GM19240 (cell line): ENCODE results near the gene DAPP1.
"Not testable (repeated sequence)": the region's sequence is repeated elsewhere in the genome, so short reads cannot be mapped to it uniquely, and the experiment has no call there.

Experiments
- DNase-seq: peaks from one replicate; pipeline ENCODE4 v3.0.0; 2011; ENCODE audit warnings: low spot score; ENCODE audit not compliant: insufficient read length

DAPP1 gene

DNA sequence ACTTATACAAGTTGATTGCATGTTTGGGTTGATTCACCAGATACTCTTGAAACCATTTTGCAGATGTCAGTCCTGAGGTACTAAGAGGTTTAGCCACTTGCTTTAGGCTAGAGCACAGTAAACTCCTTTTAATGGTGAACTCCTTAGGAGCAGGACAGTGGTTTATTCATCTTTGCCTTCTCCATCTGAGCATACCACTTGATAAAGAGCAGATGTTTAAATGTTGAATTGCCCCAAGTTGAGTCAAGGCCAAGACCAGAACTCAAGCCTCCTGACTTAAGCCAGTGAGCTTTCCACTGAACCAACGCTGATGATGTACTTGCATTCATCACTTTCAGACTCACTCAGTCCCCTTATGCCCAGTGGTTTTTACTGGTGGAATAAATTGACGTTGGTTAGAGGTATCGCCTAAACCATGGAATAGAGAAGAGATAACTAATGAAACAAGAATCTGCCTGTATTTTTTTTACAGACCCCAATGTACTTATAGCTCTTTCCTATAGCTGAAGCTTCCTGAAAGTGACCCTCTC lies 7.5 kb downstream of the DAPP1 start:
- no peak for DNase-seq

DNA sequence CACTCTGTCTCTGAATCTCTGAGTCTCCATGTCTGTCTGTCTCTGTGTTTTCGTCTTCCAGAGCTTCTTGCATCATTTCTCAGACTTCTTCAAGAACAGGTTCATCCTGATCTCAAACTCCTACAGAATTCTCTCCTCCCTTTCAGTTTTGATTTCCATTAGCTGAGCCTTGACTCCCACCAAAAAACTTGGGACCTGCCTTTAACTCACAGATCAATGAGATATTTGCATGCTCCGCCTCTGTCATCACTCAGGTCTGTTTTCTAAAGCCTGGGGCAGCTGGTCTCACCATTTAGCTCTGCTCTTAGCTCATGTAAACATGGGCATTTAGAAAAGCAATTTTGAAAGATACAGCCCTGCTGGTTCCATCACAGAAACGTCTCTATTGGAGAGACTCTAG lies 8.6 kb downstream of the DAPP1 start:
- DNase-seq: no peak

DNA sequence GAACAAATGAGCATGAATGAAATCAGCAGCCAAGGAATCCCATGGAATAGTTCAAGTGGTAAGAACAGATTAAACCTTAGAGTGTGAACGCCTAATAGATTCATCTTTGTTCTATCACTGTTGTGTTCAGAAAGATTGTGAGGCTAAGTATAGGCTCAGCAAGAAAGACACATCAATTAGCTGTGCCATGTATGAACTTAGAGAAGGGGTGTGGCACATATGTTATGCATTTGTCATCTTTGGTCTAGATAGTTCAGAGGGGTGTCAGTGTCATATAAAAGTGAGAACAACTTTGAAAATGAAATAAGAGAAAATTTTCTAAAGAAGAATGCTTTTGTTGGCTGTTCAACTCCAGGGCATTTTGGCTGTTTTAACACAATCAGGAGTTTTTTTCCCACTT lies 9.4 kb downstream of the DAPP1 start:
- no peak for DNase-seq

DNA sequence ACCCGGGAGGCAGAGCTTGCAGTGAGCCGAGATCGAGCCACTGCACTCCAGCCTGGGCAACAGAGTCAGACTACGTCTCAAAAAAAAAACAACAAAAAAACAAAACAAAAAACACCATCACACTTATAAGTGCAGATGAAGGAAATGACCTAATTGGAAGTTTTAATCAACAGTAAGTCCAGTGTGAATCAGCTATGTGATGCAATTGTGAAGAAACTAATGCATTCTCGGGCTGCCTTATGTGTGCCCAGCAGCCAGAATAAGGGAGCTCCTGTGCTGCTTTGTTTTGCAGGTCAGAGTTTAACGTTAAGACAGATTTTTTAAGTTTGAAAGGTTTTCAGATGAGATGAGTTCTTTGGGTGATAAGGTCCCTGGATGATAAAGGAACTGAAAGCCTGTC lies 10.8 kb downstream of the DAPP1 start:
- no peak for DNase-seq

DNA sequence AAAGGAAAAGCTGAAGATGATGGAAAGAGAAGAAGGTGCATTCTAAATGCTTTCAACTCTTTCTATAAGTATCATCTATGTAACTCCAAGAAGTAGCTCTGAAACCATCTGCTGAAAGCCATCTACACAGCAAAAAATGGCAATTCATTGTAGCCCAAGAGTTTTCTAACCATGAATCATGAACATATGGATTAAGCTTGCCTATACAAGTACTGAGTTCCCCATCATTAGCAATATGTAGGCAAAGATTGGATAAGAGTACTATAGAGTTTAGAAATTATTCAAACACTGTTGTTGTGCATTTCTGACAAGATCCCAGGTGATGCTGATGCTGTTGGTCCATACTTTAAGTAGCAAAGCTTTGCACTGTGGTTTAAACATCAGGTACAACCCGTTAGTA lies 11.2 kb downstream of the DAPP1 start:
- no peak for DNase-seq

DNA sequence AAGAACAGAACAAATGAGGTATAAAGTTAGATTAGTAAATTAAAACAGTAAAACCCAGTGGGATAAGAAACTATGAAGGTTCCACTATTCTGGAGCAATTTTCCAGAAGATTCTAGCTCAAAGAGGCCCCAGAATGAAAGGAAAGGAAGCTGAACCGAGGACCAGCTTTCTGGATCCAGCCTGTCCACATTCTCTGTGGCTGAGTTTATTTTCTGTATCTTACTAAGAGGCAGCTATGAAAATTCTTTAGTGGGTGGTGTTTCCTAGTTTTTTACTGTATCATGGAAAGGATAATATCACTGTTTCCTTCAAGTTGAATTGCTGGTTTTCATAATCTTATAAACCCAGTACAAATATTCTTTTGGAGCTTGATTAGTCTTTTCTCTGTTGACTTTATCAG lies 11.8 kb downstream of the DAPP1 start:
- DNase-seq: no peak

DNA sequence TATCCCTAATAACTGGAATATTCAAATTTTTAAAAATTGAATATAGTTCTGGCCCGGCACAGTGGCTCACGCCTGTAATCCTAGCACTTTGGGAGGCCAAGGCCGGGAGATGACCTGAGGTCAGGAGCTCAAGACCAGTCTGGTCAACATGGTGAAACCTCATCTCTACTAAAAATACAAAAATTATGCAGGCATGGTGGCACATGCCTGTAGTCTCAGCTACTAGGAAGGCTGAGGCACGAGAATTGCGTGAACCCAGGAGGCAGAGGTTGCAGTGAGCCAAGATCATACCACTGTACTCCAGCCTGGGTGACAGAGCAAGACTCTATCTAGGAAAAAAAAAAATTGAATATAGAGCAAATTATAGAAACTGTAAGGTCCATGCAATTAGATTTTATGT lies 13.4 kb downstream of the DAPP1 start:
- not testable (repeated sequence) for DNase-seq

DNA sequence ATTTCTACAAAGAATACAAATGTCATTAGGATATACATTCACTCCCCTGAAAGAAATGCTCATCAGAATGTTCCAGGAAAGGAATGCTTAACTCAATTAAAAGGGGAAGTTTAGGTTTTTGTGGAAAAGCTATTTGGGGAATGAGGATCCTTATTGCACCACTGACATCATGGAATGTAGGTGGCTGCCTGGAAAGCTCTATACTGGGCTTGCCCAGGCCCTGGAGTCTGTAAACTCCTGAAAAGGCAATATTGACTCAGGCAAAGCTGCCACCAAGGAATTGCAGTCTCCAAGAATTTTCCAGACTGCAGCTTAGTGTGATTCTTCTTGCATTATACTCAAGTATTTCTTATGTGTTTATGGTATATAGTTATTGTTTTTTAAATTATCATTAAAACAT lies 15.7 kb downstream of the DAPP1 start:
- DNase-seq: no peak

DNA sequence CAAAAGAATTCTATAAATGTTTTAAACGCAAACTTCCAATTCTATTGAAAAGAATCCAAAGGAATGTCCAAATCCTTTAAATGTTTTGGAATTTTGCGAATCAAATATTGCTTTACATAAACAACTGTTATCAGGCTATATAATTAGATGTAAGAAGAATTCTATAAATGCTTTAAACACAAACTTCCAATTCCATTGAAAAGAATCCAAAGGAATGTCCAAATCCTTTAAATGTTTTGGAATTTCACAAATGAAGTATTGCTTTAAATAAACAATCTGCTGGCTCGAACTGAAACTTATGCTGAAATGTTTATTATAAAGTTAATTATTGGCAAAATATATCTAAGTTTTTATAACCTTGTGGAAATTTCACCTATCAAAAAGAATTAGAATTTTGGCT lies 16.1 kb downstream of the DAPP1 start:
- DNase-seq: no peak

DNA sequence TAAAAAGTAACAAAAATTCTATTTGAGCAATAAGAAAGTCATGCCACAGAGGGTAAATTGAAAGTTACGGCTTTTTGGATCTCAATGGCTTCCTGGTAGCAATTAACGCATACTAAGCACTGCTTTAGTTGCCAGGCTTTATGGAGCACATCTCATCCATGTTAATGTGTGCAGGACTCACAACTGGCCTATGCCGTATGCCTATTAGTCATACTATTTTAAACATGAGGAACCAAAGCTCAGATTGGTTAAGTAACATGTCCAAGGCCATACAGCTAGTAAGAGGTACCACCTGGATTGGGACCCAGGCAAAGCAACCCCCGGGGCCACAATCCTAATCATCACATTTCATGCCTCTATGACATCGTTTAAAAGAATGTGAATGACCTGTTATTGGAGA lies 17.1 kb downstream of the DAPP1 start:
- DNase-seq: no peak

DNA sequence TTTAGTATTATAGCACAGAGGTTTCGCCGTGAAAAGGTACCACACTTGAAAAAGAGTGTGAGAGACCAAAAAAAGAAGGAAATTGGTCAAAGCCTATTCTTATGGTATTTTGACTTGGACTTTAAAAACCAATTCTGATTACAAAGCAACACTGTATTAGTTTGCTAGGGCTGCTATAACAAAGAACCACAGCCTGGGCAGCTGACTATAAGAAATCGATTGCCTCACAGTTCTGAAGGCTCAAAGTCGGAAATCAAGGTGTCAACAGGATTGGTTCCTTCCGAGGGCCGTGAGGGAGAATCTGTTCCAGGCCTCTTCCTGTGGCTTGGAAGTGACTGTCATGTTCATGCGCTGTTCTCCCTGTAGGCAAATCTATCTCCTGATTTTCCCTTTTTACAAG lies 17.9 kb downstream of the DAPP1 start:
- DNase-seq: no peak

DNA sequence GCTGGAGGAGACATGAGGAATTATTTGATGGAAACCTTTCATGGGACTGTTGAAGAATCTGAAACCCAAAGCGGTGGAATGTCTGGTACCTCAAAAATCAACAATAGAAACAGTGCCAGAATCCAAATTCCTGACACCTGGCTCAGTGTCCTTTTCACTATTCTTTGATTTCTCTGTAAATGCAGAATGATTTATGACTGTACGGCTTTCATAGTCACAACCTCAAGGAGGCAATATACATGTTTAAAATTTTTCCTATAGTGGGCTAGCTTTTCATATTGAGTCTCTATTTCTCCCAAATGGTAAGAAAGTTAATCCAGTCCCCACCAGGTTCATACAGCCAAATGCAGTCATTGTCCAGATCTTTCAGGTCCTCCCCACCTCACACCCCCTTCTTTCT lies 19.3 kb downstream of the DAPP1 start:
- no peak for DNase-seq

DNA sequence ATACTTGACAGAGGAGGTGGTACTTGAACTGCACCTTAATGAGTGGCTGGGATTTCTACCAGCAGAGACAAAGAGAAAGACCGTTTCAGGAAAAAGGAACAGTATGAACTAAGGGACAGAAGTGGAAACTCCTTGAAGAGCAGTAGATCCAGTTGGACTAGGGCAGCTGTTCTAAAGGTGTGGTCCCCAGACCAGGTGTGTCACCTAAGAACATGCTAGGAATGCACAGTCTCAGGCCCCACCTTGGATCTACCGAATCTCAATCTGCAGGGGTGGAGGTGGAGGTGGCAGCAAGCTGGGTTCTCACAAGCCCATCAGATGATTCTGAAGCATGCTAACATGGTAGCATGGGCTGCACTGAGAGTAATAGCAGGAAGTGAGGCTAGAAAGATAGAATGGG lies 22.3 kb downstream of the DAPP1 start:
- no peak for DNase-seq

DNA sequence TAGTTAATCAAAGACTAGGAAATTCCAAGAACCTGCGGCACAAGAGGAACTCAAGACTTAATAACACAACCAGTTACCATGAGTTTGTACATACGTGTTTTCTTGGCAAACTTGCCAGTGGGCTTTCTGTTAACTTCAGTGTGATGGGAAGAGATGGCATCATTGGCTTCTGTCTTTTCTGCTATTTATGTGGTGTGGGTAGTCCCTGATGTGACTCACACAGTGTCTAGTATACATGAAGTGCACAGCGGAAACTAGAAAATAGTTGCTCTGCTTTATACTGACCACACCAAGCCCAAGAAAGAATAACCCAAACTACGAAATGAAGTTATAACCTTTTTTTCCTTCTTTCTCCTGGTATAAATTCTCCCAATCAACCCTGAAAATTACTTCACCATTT lies 24.5 kb downstream of the DAPP1 start:
- DNase-seq: no peak

DNA sequence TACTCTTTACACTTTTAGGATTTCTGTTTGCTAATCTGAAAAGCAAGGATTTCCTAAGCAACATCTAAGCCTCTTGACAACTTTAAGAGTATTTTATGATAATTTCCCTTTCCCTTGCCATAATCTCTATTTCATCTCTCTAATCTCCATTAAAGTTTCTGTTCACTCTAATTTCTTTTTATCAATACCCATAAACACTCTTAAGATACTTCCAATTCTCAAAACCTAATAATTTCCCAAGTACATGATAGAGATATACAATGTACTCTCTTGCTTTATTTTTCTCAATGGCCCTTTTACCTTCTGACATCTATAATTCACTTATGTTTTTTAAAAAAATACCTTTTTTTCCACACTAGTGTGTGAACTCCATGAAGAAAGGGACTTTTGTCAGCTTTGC lies 26.8 kb downstream of the DAPP1 start:
- no peak for DNase-seq

DNA sequence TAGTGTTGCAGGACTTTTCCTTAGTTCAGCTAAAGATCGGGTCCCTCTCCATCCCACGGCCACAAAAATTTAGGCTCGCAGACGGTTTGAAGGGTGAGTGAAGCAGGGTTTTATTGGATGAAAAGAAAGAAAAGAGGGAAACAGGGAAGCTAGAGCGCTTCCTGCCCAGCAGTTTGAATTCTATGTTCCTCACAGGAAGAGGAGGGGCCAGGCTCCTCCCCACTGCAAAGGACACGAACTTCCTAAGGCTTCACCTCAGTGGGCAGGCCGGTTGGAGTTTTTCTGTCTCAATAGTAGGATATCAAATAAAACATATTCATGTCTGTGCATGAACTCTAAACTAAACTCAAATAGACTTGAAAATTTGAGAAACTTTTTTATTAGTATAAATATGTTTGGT lies 27.4 kb downstream of the DAPP1 start:
- DNase-seq: no peak

DNA sequence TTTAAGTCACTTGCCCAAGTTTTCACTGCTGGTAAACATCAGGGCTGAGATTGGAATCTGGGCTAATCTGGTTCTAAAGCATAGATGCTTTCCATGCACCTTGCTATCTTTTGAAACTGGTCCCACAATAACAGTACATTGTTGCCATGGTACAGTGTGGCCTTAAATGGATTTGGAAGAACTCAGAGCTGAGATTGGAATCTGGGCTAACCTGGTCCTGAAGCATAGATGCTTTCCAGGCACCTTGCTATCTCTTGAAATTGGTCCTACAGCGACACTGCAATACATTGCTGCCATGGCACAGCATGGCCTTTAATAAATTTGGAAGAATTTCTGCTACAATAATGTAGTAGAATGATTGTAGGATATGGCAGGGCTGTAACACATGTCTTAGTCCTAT lies 28.6 kb downstream of the DAPP1 start:
- no peak for DNase-seq

DNA sequence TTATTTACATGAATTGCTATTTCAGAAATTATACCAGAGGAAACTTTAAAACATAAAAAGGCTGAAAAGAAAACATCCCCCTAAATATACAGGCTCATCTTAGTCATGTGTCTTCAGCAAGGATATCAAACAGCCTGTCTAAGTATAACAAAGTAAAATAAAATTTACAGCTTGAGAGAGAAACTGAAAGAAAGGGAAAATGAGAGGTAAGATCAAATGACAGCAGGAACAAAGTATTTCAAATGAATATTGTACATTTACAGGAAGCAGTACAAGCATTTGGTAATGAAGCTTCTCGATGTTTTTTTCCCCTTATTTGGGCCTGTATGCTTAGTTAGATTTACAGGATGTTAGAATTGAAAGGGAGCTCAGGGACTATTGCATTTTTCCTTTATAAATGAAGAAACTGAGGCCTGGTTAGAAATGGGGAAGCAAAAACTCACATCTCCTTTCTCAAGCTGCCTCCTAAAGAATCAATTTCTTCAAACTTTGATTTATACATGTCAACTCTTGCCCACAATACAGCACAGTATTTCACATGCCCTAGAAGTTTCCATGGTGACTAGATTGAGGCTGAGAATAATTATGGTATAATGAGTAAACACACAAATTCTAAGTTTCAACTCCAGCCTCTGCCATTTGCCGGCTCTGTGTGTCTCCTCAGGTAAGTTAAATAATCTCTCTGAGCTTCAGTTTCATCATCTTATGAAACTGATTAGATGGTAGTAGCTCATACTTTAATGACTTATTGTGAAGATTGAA lies 29.3 kb downstream of the DAPP1 start:
- DNase-seq: no peak

DNA sequence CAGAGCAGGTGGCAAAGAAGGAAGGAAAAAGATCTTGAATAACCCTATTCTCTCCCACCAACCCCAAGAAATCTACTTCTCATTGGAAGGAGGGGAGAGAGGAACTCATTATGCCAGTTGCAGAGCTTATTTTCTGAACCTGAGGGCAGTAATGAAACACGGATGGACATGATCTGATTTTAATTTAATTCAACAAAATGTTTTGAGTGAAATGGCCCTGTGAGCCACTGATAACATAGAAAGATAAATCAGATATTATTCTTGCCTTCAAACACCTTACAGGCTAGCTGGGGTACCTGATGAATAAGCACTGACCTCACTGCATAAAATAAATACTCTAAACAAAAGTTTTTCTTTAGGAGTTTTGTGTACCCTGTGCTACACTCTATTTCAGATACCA lies 30.3 kb downstream of the DAPP1 start:
- DNase-seq: no peak

DNA sequence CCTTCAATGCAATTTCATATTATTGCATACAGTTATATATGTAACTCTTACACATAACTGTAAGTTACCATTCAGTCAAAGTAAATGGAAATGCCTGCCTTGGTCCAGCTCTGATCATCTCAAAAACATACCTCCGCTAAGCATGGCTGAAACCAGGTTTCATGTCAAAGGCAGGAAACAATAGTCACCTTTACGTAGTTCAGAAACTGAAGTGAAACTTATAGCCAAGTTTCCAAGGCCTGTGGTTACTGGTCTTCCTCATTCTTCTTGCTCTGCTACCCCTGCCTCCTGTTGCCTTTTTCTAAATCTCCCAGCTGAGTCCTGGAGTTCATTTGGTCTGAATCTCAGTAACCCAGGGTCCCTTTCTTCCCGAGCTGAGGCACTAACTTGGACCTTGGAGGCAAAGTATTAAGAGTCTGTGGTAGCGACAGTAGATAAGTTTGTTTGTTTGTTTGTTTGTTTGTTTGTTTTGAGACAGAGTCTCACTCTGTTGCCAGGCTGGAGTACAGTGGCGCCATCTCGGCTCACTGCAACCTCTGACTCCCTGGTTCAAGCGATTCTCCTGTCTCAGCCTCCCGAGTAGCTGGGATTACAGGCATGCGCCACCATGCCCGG lies 30.8 kb downstream of the DAPP1 start:
- peak; percentile 11 for DNase-seq

DNA sequence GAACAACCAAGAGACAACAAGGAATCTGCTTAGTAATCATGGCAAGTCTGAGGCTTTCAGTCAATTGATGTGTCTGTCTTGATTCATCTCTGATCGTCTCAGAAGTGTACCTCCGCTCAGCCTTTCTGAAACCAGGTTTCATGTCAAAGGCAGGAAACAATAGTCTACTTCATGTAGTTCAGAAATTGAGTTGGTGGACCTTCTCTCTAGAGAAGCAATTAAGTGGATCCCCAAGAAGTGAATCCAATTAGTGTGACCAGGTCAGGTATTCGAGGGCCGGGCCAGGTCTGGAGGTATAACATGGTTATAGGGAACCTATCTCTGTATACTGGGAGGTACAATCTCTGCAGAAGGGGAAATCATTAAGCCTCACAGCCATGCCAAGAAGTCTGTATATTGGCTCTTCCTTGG lies 32.0 kb downstream of the DAPP1 start:
- DNase-seq: no peak

DNA sequence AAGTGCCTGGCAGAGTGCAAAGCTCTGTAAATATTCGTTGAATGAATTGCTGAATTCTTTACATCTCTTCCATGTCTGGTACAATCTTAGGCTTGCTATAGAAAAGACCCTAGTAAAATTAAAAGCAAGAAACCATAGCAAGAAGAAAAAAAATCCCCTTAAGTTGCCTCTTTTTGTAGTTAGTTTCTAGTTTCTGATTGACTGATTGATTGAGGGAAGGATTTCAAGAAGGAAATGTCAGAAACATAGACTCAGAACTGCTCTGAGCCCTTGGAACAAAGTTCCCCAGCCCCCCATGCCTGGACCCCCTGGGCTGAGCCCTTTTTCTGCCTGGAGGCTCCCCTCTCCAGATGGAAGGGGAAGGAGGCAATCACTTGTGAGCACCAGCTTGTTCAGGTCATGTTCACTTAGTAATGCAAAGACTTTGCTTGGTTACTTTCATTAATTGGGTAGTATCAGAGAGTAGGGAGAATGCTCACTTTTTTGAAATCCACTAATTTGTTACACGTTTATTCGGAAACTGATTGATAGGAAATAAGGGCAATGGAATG lies 35.6 kb downstream of the DAPP1 start:
- DNase-seq: no peak

DNA sequence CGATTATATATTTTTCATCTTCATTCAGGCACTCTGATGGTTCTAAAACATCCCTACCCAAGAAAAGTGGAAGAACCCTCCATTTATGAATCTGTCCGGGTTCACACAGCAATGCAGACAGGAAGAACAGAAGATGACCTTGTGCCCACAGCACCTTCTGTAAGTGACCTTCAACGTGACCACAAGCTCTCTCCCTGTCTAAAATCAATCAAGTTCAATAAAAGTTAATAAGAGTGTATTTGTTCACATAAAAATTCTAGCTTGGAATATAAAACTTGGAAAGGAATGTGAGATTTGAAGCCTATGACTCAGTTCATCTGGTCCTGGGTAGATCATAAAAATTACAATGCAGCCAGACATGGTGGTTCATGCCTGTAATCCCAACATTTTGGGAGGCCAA lies 36.6 kb downstream of the DAPP1 start:
- no peak for DNase-seq
